Measurements from ENCODE around the gene REV1. TPM values are rescaled to one million over a fixed set of nuclear protein-coding genes. Genes with fewer than 3 reads are reported as not detected.
"Not testable (repeated sequence)": the region's sequence is repeated elsewhere in the genome, so short reads cannot be mapped to it uniquely, and the experiment has no call there.

Gene REV1
- total RNA-seq, 1 experiment from 2014 or later: 11.7 TPM

- not testable (repeated sequence) for H3K27me3 ChIP-seq, H3K9me3 ChIP-seq, H3K4me3 ChIP-seq, DNase-seq
- H3K36me3 ChIP-seq: peaks cover 90% of the 10 kb centered on the region
Measured at GRCh38 chr2:99368854-99369253, 121.0 kb downstream of the REV1 start.

- H3K36me3 ChIP-seq: peaks cover 79% of the 10 kb centered on the region
- DNase-seq: no peak
- H3K9me3 ChIP-seq: no peaks in the 10 kb centered on the region
- no peaks in the 10 kb centered on the region for H3K27me3 ChIP-seq
- H3K4me3 ChIP-seq: no peak overlapping the region
Measured at GRCh38 chr2:99365661-99366060, 124.2 kb downstream of the REV1 start.

- no peaks in the 10 kb centered on the region for H3K27me3 ChIP-seq
- H3K36me3 ChIP-seq: peaks cover 14% of the 10 kb centered on the region; the same call in 1 of the 2 replicates
- no peak for DNase-seq
- no peaks in the 10 kb centered on the region for H3K9me3 ChIP-seq
- H3K4me3 ChIP-seq: no peak overlapping the region
Measured at GRCh38 chr2:99356853-99357252, 133.0 kb downstream of the REV1 start.

GRCh38 chr2:99354825-99355224 lies 135.0 kb downstream of the REV1 start:
- not testable (repeated sequence) for H3K27me3 ChIP-seq, H3K36me3 ChIP-seq, H3K4me3 ChIP-seq, H3K9me3 ChIP-seq, DNase-seq

- no peaks in the 10 kb centered on the region for H3K36me3 ChIP-seq
- no peaks in the 10 kb centered on the region for H3K27me3 ChIP-seq
- no peak for DNase-seq
- no peak overlapping the region for H3K4me3 ChIP-seq
- no peaks in the 10 kb centered on the region for H3K9me3 ChIP-seq
Measured at GRCh38 chr2:99354070-99354469, 135.7 kb downstream of the REV1 start.

Other genes starting within 250 kb of the REV1 start
- not detected in 2 replicates for gene LYG2, start 234.4 kb downstream of the REV1 start, total RNA-seq (2014; rRNA removed; shearing (Covaris generic); ENCODE audit: low replicate concordance)
- gene LYG1, start 188.8 kb downstream of the REV1 start, total RNA-seq (2014; rRNA removed; shearing (Covaris generic); ENCODE audit: low replicate concordance): not detected in 2 replicates
- gene TXNDC9, start 153.7 kb downstream of the REV1 start, total RNA-seq (2014; rRNA removed; shearing (Covaris generic); ENCODE audit: low replicate concordance): 92.3 and 129 TPM in 2 replicates
- gene EIF5B, start 152.6 kb downstream of the REV1 start, total RNA-seq (2014; rRNA removed; shearing (Covaris generic); ENCODE audit: low replicate concordance): 3.6 and 4.7 TPM in 2 replicates

Data from MG63 (cell line).